GM13976 (cell line): ENCODE results near the gene MKRN2.
A peak's percentile ranks its signal among the peaks of the same experiment; 100 is the strongest.

Source experiments
- DNase-seq: peaks from one replicate; pipeline ENCODE4 v3.0.0; 2012; ENCODE audit warnings: low spot score
- in situ Hi-C: fragments of 300-500 bp; cut with MboI; formaldehyde crosslinking; loops from one replicate; pipeline ENCODE4 v1.12.0; 2022; ENCODE audit warnings: low sequenced_read_pairs, mixed read lengths, inconsistent platforms; ENCODE audit not compliant: unreplicated experiment
- TF ChIP-seq, protein P1 (sequence below): IDR thresholded peaks from 2 replicates; pipeline ENCODE4 v1.5.1; 2012; ENCODE audit warnings: borderline replicate concordance, mild to moderate bottlenecking; ENCODE audit not compliant: insufficient read depth; ENCODE audit errors: extremely low read depth, missing control alignments, control extremely low read depth

Gene MKRN2

DNA sequence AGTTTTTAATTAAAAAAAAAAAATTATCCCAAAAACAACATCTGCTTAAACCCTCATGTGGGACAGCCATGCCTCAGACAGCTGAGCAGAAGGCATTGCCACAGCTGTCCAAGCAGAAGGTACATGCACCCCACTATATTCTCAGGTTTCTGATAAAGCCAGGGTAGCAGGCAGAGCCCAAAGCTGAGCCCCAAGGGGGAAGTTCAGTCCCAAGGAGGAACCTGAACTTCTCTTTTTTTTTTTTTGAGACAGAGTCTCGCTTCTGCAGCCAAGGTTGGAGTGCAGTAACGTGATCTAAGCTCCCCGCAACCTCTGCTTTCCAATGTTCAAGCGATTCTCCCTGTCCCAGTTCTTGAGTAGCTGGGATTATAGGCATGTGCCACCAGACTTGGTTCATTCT, 33.2 kb downstream of the MKRN2 start:
- in situ Hi-C loops = no loop called here
- TF ChIP-seq, protein P1, sequence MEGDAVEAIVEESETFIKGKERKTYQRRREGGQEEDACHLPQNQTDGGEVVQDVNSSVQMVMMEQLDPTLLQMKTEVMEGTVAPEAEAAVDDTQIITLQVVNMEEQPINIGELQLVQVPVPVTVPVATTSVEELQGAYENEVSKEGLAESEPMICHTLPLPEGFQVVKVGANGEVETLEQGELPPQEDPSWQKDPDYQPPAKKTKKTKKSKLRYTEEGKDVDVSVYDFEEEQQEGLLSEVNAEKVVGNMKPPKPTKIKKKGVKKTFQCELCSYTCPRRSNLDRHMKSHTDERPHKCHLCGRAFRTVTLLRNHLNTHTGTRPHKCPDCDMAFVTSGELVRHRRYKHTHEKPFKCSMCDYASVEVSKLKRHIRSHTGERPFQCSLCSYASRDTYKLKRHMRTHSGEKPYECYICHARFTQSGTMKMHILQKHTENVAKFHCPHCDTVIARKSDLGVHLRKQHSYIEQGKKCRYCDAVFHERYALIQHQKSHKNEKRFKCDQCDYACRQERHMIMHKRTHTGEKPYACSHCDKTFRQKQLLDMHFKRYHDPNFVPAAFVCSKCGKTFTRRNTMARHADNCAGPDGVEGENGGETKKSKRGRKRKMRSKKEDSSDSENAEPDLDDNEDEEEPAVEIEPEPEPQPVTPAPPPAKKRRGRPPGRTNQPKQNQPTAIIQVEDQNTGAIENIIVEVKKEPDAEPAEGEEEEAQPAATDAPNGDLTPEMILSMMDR = no peak
- no peak for DNase-seq

DNA sequence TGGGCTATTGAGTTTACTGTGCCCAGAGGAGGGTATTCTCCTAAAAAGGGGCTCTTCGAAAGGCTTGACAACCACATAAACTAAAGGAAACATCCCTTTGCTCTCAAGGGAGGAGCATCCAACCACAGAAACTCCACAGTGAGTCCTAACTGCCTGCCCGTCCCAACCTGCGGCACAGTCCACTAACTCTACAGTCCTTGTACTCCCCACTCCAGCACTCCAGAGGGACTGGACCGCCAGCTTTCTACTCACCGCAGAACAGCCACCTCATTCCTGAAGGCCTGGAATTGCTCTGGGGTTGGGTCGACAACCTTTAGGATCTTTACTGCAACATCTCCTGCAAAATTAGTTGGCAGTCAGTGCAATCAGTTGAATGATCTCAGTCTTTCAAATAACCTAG, 34.6 kb downstream of the MKRN2 start:
- in situ Hi-C loops = no loop called here
- DNase-seq = no peak
- TF ChIP-seq, protein P1 = no peak

DNA sequence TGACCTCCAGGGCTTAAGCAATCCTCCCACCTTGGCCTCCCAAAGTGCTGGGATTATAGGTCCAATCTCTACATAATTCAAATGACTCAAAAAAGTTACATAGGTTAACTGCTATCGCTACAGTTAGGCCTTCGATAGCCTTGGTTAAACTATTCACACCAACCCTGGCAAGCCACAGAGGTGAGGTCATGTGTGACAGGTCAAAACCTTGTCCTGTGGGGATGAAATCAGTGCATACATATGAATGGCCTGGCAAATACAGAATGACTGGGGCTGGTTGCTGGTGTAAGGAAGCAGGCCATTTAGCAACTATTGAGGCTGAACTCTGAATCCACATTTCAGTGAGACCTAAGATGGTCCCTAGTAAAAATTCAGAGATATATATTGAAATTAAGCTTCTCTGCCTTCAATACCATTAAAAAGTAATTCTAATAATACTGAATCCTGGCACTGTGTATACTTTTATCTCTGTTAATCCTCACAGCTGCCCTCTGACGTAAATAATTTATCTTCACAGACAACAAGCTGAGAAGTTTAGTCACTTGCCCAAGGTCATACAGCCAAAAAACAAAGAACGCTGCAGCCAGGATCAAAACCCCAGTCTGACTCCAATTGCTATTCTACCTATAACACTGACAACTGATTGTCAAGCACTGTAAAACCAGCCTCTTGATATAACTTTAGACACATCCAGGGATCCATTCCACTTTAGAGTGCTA, 35.3 kb downstream of the MKRN2 start:
- no peak for DNase-seq
- TF ChIP-seq, protein P1 = no peak
- in situ Hi-C loops = no loop called here

DNA sequence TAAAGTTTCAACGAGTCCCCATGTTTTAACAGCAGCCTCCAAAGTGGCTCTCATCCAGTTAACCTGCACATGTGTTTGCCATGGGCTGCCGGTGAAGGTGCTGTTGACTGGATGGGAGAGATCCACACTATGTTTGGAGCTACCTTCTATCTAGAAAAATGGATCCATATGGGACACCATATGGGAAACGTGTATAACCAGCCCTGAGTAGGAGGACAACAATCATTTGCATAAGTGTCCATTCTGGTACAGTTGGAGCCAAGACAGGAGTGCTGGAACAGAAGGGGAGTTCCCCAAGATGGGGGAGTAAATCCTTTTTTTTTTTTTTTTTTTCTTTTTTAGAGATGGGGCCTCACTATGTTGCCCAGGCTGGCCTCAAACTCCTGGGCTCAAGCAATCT, 36.6 kb downstream of the MKRN2 start:
- no peak for DNase-seq
- TF ChIP-seq, protein P1 = no peak
- in situ Hi-C loops = no loop called here

DNA sequence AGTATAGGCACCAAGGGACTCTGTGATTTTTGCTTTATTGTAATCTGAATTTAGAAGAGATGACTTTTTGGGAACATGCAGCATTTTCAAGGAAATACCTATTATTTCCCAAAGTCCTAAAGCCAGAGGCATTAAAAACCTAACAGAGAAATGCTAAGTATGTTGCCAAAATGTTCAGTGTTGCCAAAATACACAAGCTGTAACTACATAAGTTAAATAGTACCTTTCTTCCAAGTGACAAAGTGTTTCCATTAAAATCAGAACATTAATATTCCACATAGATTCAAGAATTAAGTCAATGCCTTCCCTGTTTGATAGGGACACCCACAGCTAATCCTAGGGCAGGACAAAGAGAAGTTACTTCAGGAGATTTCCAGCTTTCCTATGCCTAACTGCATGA, 42.0 kb downstream of the MKRN2 start:
- no peak for DNase-seq
- in situ Hi-C loops = no loop called here
- TF ChIP-seq, protein P1 = no peak

DNA sequence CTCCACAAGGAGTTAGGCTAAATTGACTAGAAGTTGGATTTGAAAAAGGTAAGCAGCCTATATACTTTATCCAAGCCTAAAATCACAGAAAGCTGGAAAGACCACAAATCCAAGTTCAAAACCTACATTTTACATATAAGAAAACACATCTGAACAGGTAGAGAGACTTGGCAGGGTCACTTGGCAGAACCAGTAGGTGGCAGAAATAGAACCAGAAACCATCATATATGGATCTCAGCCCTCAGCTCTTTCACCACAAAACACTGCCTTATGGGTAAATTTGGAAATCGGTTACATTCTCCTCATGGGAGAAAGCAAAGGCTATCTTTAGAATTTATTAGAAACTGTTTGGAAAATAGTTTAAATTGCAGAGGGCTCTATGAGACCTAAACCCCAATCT, 44.2 kb downstream of the MKRN2 start:
- in situ Hi-C loops = no loop called here
- TF ChIP-seq, protein P1 = peak; percentile 6
- no peak for DNase-seq
